ENCODE results near the gene PLEKHA4. TPM values are rescaled to one million over a fixed set of nuclear protein-coding genes. Genes with fewer than 3 reads are reported as not detected.

The PLEKHA4 gene
- total and polyA plus RNA-seq, 2 of the 13 experiments (the other 11 are each of a cell fraction or from before 2014, with no cell fraction given), result 4.8 to 6.0 TPM

- TF ChIP-seq MED1 (CRISPR knock-in tag; IDR thresholded peaks at IDR 0.05), result peak; percentile 69; the same call in 1 of the 2 replicates
- TF ChIP-seq ZNF331 (CRISPR knock-in tag; IDR thresholded peaks at IDR 0.05), result peak; percentile 85; the same call in 1 of the 2 replicates
- peak; percentile 33; the same call in 1 of the 2 replicates for TF ChIP-seq ISL2 (CRISPR knock-in tag; IDR thresholded peaks at IDR 0.05)
- TF ChIP-seq DPF2 (CRISPR knock-in tag; IDR thresholded peaks at IDR 0.05; ENCODE audit: borderline replicate concordance, low read depth), result peak; percentile 72
- peak; percentile 96 for TF ChIP-seq HIC2 (CRISPR knock-in tag; IDR thresholded peaks at IDR 0.05; ENCODE audit: low read depth)
These were observed 39.3 kb upstream of the PLEKHA4 start (continued) for GRCh38 chr19:48907671-48908070.

- WGBS (ENCODE audit: low lambda C conversion rate), result 97% methylated on average over 10 of the region's 10 CpGs
- no peak overlapping the region for H3K27ac ChIP-seq (ENCODE audit: extremely low read length, insufficient read depth, low read length)
- DNase-seq (ENCODE audit: low spot score) (no peak), ATAC-seq (no peak), FAIRE-seq (no peak)
- H3K4me1 ChIP-seq (ENCODE audit: insufficient read depth, low read length), result peaks cover 36% of the 10 kb centered on the region
- TF ChIP-seq ZNF121 (CRISPR knock-in tag; IDR thresholded peaks at IDR 0.05), result 0 out of 2 replicates have a peak, but pooled peaks have one; percentile 42
- no peak for TF ChIP-seq NFKB2 (CRISPR knock-in tag; IDR thresholded peaks at IDR 0.05; ENCODE audit: borderline replicate concordance)
- TF ChIP-seq BCL6 (CRISPR knock-in tag; IDR thresholded peaks at IDR 0.05), result no peak
- no peak overlapping the region for H3K4me2 ChIP-seq (ENCODE audit: low read depth, low read length)
- POLR2A ChIA-PET, result no interaction called here
- no peak overlapping the region for H3K9ac ChIP-seq (ENCODE audit: insufficient read depth, low read depth, low read length)
- no peak overlapping the region for H2AFZ ChIP-seq (ENCODE audit: low read length)
- peaks cover 5% of the 10 kb centered on the region for H3K79me2 ChIP-seq (ENCODE audit: insufficient read depth, low read length)
- in situ Hi-C loops (cut with HindIII; ENCODE audit: extremely low pct_ligation_motif_present, low pct_unique_long_range_greater_than_20kb), result no loop called here
- BruUV-seq (replicated peaks), result no TSS peak
- CTCF ChIA-PET (ENCODE audit: low intra/inter-chr PET ratio, low total read pairs), result no interaction called here
- intact Hi-C loops (cut with micrococcal nuclease; ENCODE audit: unreplicated experiment), result no loop called here
- H4K20me1 ChIP-seq (ENCODE audit: insufficient read depth, low read length), result no peaks in the 10 kb centered on the region
- no peaks in the 10 kb centered on the region for H3K9me3 ChIP-seq (ENCODE audit: low read length)
- peaks cover 10 to 32% of the 10 kb centered on the region in 2 experiments; a peak in 4 of 5 replicates for H3K36me3 ChIP-seq (replicated peaks in 1 of 2; ENCODE audit: control insufficient read depth in 1 of 2, insufficient read depth in 2 of 2, low read length in 2 of 2)
- H3K27me3 ChIP-seq (ENCODE audit: control insufficient read depth in 1 of 2, insufficient read depth in 2 of 2, low read length in 2 of 2), result no peaks in the 10 kb centered on the region
- H3K4me3 ChIP-seq (replicated peaks in 1 of 3; ENCODE audit: insufficient read depth in 1 of 3, low read depth in 2 of 3, low read length in 3 of 3), result no peak overlapping the region
These were observed 37.9 kb upstream of the PLEKHA4 start for GRCh38 chr19:48906324-48906723.
